Upper lobe of right lung (tissue), 1 donor: ENCODE results near the gene CILP. TPM values are rescaled to one million over a fixed set of nuclear protein-coding genes. Genes with fewer than 3 reads are reported as not detected.

Source experiments
- ATAC-seq: fragments of 200-7000 bp; cut with Tn5 transposase; one replicate; pipeline ENCODE4 v1.9.1; 2020; ENCODE audit warnings: mild to moderate bottlenecking, moderate library complexity
- DNase-seq: peaks from one replicate; pipeline ENCODE4 v3.0.0-alpha.2; 2020
- H3K27ac ChIP-seq: fragments of 200-600 bp; one replicate; pipeline ENCODE4 v1.8.0; 2022
- H3K27me3 ChIP-seq: fragments of 200-600 bp; one replicate; pipeline ENCODE4 v1.8.0; 2022; ENCODE audit warnings: mild to moderate bottlenecking
- H3K36me3 ChIP-seq: fragments of 200-600 bp; one replicate; pipeline ENCODE4 v1.8.0; 2022
- H3K4me1 ChIP-seq: fragments of 200-600 bp; one replicate; pipeline ENCODE4 v1.8.0; 2022
- H3K4me3 ChIP-seq: fragments of 200-600 bp; one replicate; pipeline ENCODE4 v1.8.0; 2022; ENCODE audit warnings: mild to moderate bottlenecking
- H3K9me3 ChIP-seq: fragments of 200-600 bp; one replicate; pipeline ENCODE4 v1.8.0; 2022
- intact Hi-C: fragments of 100-400 bp; cut with DNase I; formaldehyde crosslinking; loops from one replicate; pipeline ENCODE4 v1.11.0; 2022
- total RNA-seq: library from RNA; stranded (reverse); fragmentation: NEBNext Ultra II Directional; extraction: Animal tissue kit (Norgen Biotek cat#: 25700); gene quantifications from one replicate; pipeline ENCODE4 v1.2.1, GENCODE V29; 2021
- TF ChIP-seq, protein P1 (sequence below): fragments of 200-600 bp; IDR thresholded peaks from one replicate; pipeline ENCODE4 v1.8.0; 2022; ENCODE audit warnings: antibody characterized with exemption
- donor health status: DM: no; HTN: yes; CAD: no; lungs with severe emphysema.

The CILP gene
- total RNA-seq, 1 donor from 2014 or later = 1.1 TPM

DNA sequence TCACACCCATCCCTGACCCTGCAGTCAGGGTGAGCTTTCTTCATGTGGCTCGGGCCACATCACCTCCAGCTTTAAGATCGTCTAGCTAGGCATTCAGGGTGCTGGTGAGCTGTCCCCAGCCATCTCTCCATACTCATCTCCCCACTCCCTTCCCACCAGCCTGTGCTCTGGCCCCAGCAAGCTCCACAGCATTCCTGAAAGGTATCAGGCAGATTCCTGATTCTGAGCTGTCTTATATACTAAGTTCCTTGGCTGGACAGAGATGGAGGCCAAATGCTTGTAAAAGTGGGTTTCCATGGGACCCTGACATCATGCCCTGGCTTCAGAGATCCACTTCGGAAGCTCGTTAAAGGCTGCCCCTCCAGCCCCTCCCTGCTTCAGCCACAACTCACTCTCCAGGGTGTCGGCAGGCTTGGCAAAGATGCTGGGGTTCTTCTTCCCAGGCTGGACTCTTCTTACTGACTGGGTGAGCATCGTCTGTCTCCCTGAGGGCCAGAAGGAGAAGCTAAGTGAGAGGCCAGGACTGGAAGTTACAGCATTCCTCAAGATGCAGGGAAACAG, 3.9 kb downstream of the CILP start:
- peaks cover 9% of the 10 kb centered on the region for H3K4me1 ChIP-seq
- no peak for DNase-seq
- H3K27me3 ChIP-seq = no peaks in the 10 kb centered on the region
- TF ChIP-seq, protein P1, sequence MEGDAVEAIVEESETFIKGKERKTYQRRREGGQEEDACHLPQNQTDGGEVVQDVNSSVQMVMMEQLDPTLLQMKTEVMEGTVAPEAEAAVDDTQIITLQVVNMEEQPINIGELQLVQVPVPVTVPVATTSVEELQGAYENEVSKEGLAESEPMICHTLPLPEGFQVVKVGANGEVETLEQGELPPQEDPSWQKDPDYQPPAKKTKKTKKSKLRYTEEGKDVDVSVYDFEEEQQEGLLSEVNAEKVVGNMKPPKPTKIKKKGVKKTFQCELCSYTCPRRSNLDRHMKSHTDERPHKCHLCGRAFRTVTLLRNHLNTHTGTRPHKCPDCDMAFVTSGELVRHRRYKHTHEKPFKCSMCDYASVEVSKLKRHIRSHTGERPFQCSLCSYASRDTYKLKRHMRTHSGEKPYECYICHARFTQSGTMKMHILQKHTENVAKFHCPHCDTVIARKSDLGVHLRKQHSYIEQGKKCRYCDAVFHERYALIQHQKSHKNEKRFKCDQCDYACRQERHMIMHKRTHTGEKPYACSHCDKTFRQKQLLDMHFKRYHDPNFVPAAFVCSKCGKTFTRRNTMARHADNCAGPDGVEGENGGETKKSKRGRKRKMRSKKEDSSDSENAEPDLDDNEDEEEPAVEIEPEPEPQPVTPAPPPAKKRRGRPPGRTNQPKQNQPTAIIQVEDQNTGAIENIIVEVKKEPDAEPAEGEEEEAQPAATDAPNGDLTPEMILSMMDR = no peak
- intact Hi-C loops = no loop called here
- H3K27ac ChIP-seq = no peak overlapping the region
- no peak for ATAC-seq
- H3K4me3 ChIP-seq = no peak overlapping the region
- H3K9me3 ChIP-seq = no peaks in the 10 kb centered on the region
- no peaks in the 10 kb centered on the region for H3K36me3 ChIP-seq

- TF ChIP-seq, protein P1 = no peak
- DNase-seq (no peak), ATAC-seq (no peak)
- peaks cover 4% of the 10 kb centered on the region for H3K4me1 ChIP-seq
- H3K27me3 ChIP-seq = no peaks in the 10 kb centered on the region
- H3K27ac ChIP-seq = no peak overlapping the region
- intact Hi-C loops = no loop called here
- H3K9me3 ChIP-seq = no peaks in the 10 kb centered on the region
- no peaks in the 10 kb centered on the region for H3K36me3 ChIP-seq
- H3K4me3 ChIP-seq = no peak overlapping the region
These were observed 4.5 kb downstream of the CILP start for GRCh38 chr15:65206750-65207149.

- no peaks in the 10 kb centered on the region for H3K9me3 ChIP-seq
- TF ChIP-seq, protein P1 = no peak
- H3K4me1 ChIP-seq = no peaks in the 10 kb centered on the region
- intact Hi-C loops = no loop called here
- no peak for ATAC-seq
- H3K36me3 ChIP-seq = no peaks in the 10 kb centered on the region
- no peak overlapping the region for H3K4me3 ChIP-seq
- DNase-seq = no peak
- H3K27me3 ChIP-seq = no peaks in the 10 kb centered on the region
- H3K27ac ChIP-seq = no peak overlapping the region
These were observed 6.2 kb downstream of the CILP start for GRCh38 chr15:65204931-65205660.

- Histone ChIP-seq H3K36me3 (no peaks in the 10 kb centered on the region), H3K27me3 (no peaks in the 10 kb centered on the region), H3K27ac (no peak overlapping the region), H3K9me3 (no peaks in the 10 kb centered on the region), H3K4me1 (no peaks in the 10 kb centered on the region), H3K4me3 (no peak overlapping the region)
- ATAC-seq (no peak), DNase-seq (no peak)
- intact Hi-C loops = no loop called here
- TF ChIP-seq, protein P1 = no peak
These were observed 6.9 kb downstream of the CILP start for GRCh38 chr15:65204236-65204930.

GRCh38 chr15:65201918-65202317, 9.4 kb downstream of the CILP start:
- intact Hi-C loops = no loop called here
- H3K9me3 ChIP-seq = no peaks in the 10 kb centered on the region
- H3K36me3 ChIP-seq = no peaks in the 10 kb centered on the region
- no peak overlapping the region for H3K27ac ChIP-seq
- no peaks in the 10 kb centered on the region for H3K4me1 ChIP-seq
- TF ChIP-seq, protein P1 = no peak
- no peak for ATAC-seq
- no peak overlapping the region for H3K4me3 ChIP-seq
- no peak for DNase-seq
- no peaks in the 10 kb centered on the region for H3K27me3 ChIP-seq
